Measurements from ENCODE around the gene TAS2R31. TPM values are rescaled to one million over a fixed set of nuclear protein-coding genes. Genes with fewer than 3 reads are reported as not detected.

The TAS2R31 gene
- 2.4 and 5.1 TPM in 2 replicates for total RNA-seq

GRCh38 chr12:11031307-11031706 is at the start of gene TAS2R31:
Gene TAS2R31 (minus strand): TSS chr12:11031407. CDS start chr12:11031335, 72 bp downstream.

GRCh38 chr12:11062194-11062593 is 31.0 kb upstream of the TAS2R31 start, which contains the start of gene TAS2R46:
Gene TAS2R46 (minus strand): TSS chr12:11062294. CDS start chr12:11062294, 0 bp downstream.

GRCh38 chr12:11022520-11022919 is 8.7 kb downstream of the TAS2R31 start, which contains the start of gene TAS2R19:
Gene TAS2R19 (minus strand): TSS chr12:11022620. CDS start chr12:11022571, 49 bp downstream.

GRCh38 chr12:10998204-10998603 is 33.0 kb downstream of the TAS2R31 start, which contains the start of gene TAS2R20:
Gene TAS2R20 (minus strand): TSS chr12:10998304. CDS start chr12:10997875, 429 bp downstream.

GRCh38 chr12:10986812-10987211 is 44.4 kb downstream of the TAS2R31 start, which contains the start of gene TAS2R50:
Gene TAS2R50 (minus strand): TSS chr12:10986912. CDS start chr12:10986860, 52 bp downstream.

Other genes with a start within 250 kb of the TAS2R31 start
- gene TAS2R7, start 228.8 kb downstream of the TAS2R31 start, total RNA-seq: 0.09 TPM in 1 of 2 replicates, not detected in the other
- 0.09 TPM in 1 of 2 replicates, not detected in the other for gene TAS2R8, start 224.1 kb downstream of the TAS2R31 start, total RNA-seq
- 0.09 TPM in 1 of 2 replicates, not detected in the other for gene TAS2R9, start 221.2 kb downstream of the TAS2R31 start, total RNA-seq
- gene TAS2R10, start 205.0 kb downstream of the TAS2R31 start, total RNA-seq: 0.66 and 0.72 TPM in 2 replicates
- 0.18 and 0.66 TPM in 2 replicates for gene PRR4, start 181.9 kb downstream of the TAS2R31 start, total RNA-seq
- gene PRH1, start 147.2 kb downstream of the TAS2R31 start, total RNA-seq: 13.2 and 26.6 TPM in 2 replicates
- 0.99 and 1.8 TPM in 2 replicates for gene TAS2R13, start 121.8 kb downstream of the TAS2R31 start, total RNA-seq
- gene PRH2, start 102.2 kb downstream of the TAS2R31 start, total RNA-seq: not detected in 2 replicates
- 1.6 and 2.7 TPM in 2 replicates for gene TAS2R14, start 92.1 kb downstream of the TAS2R31 start, total RNA-seq
- 1.8 and 4.0 TPM in 2 replicates for gene TAS2R50, start 44.5 kb downstream of the TAS2R31 start, total RNA-seq
- gene TAS2R20, start 33.1 kb downstream of the TAS2R31 start, total RNA-seq: 1.9 and 4.1 TPM in 2 replicates
- gene TAS2R19, start 8.8 kb downstream of the TAS2R31 start, total RNA-seq: 3.4 and 8.8 TPM in 2 replicates
- 1.3 and 3.1 TPM in 2 replicates for gene TAS2R46, start 30.9 kb upstream of the TAS2R31 start, total RNA-seq
- gene TAS2R43, start 60.9 kb upstream of the TAS2R31 start, total RNA-seq: 1.5 and 1.8 TPM in 2 replicates
- gene TAS2R30, start 103.2 kb upstream of the TAS2R31 start, total RNA-seq: 3.0 and 7.4 TPM in 2 replicates
- gene SMIM10L1, start 139.8 kb upstream of the TAS2R31 start, total RNA-seq: 4.8 and 5.1 TPM in 2 replicates
- not detected in 2 replicates for gene TAS2R42, start 155.5 kb upstream of the TAS2R31 start, total RNA-seq
- not detected in 2 replicates for gene PRB3, start 238.3 kb upstream of the TAS2R31 start, total RNA-seq

Measured in endothelial cell of coronary artery (primary cell).